ENCODE measurements around the gene ERN1. TPM values are rescaled to one million over a fixed set of nuclear protein-coding genes. Genes with fewer than 3 reads are reported as not detected.
A peak's percentile ranks its signal among the peaks of the same experiment; 100 is the strongest.

The ERN1 gene
- total RNA-seq, 2 donors from 2014 or later: 131 TPM

GRCh38 chr17:64084940-64085649 is 44.8 kb downstream of the ERN1 start:
- Mint-ChIP-seq H3K4me3 (no peak overlapping the region), H3K4me1 (ENCODE audit: low read depth in 2 of 2) (peaks cover 26 to 34% of the 10 kb centered on the region in 2 donors), H3K27ac (no peak overlapping the region), H3K27me3 (no peaks in the 10 kb centered on the region), H3K36me3 (peaks cover 6% of the 10 kb centered on the region), H3K9me3 (no peaks in the 10 kb centered on the region)
- no peak for ATAC-seq
- DNase-seq (ENCODE audit: low spot score): no peak

GRCh38 chr17:64084086-64084939 is 45.6 kb downstream of the ERN1 start:
- Mint-ChIP-seq H3K36me3 (peaks cover 6% of the 10 kb centered on the region), H3K27me3 (no peaks in the 10 kb centered on the region), H3K4me1 (ENCODE audit: low read depth in 2 of 2) (peaks cover 25 to 31% of the 10 kb centered on the region in 2 donors), H3K4me3 (no peak overlapping the region), H3K27ac (no peak overlapping the region), H3K9me3 (no peaks in the 10 kb centered on the region)
- ATAC-seq: no peak
- DNase-seq (ENCODE audit: low spot score): no peak

GRCh38 chr17:64083563-64084085 is 46.3 kb downstream of the ERN1 start:
- Mint-ChIP-seq H3K27me3 (no peaks in the 10 kb centered on the region), H3K9me3 (no peaks in the 10 kb centered on the region), H3K27ac (no peak overlapping the region), H3K4me3 (no peak overlapping the region), H3K4me1 (ENCODE audit: low read depth in 2 of 2) (peaks cover 24 to 29% of the 10 kb centered on the region in 2 donors), H3K36me3 (peaks cover 6% of the 10 kb centered on the region)
- DNase-seq (ENCODE audit: low spot score) (no peak), ATAC-seq (no peak)

- Mint-ChIP-seq H3K27ac (no peak overlapping the region), H3K36me3 (peaks cover 9% of the 10 kb centered on the region), H3K27me3 (no peaks in the 10 kb centered on the region), H3K9me3 (no peaks in the 10 kb centered on the region), H3K4me1 (ENCODE audit: low read depth in 2 of 2) (peaks cover 21 to 24% of the 10 kb centered on the region in 2 donors), H3K4me3 (peak overlapping the region; percentile 78)
- DNase-seq (ENCODE audit: low spot score): no peak
- ATAC-seq: no peak
Measured at GRCh38 chr17:64083093-64083492, 46.9 kb downstream of the ERN1 start.

- no peak overlapping the region for H3K27ac Mint-ChIP-seq
Measured at GRCh38 chr17:64081802-64082799, 47.8 kb downstream of the ERN1 start.

GRCh38 chr17:64080174-64080618 is 49.7 kb downstream of the ERN1 start:
- no peak for DNase-seq (ENCODE audit: low spot score)
- no peak for ATAC-seq
- Mint-ChIP-seq H3K9me3 (no peaks in the 10 kb centered on the region), H3K27me3 (no peaks in the 10 kb centered on the region), H3K36me3 (peaks cover 18% of the 10 kb centered on the region), H3K4me1 (ENCODE audit: low read depth in 2 of 2) (peaks cover 27 to 36% of the 10 kb centered on the region in 2 donors), H3K27ac (peak overlapping the region in 1 of 2 donors; percentile 82), H3K4me3 (no peak overlapping the region)

More at GRCh38 chr17:64081802-64082799, 47.8 kb downstream of the ERN1 start:
- H3K4me3 Mint-ChIP-seq: peak overlapping the region; percentile 78
- no peak for DNase-seq (ENCODE audit: low spot score)
- H3K36me3 Mint-ChIP-seq: peaks cover 14% of the 10 kb centered on the region
- H3K9me3 Mint-ChIP-seq: no peaks in the 10 kb centered on the region
- peaks cover 20 to 24% of the 10 kb centered on the region in 2 donors for H3K4me1 Mint-ChIP-seq (ENCODE audit: low read depth in 2 of 2)
- peak; percentile 78 to 87 for ATAC-seq
- no peaks in the 10 kb centered on the region for H3K27me3 Mint-ChIP-seq

- H3K27me3 Mint-ChIP-seq: no peaks in the 10 kb centered on the region
- H3K9me3 Mint-ChIP-seq: no peaks in the 10 kb centered on the region
- H3K4me3 Mint-ChIP-seq: peak overlapping the region; percentile 40
- H3K4me1 Mint-ChIP-seq (ENCODE audit: low read depth in 2 of 2): peaks cover 32 to 35% of the 10 kb centered on the region in 2 donors
- peaks cover 22% of the 10 kb centered on the region for H3K36me3 Mint-ChIP-seq
- DNase-seq (ENCODE audit: low spot score): no peak
- peak; percentile 45 to 70 for ATAC-seq
- H3K27ac Mint-ChIP-seq: peak overlapping the region; percentile 63 to 82
Measured at GRCh38 chr17:64077379-64077778, 52.6 kb downstream of the ERN1 start.

- H3K27me3 Mint-ChIP-seq: no peaks in the 10 kb centered on the region
- H3K9me3 Mint-ChIP-seq: peaks cover 1% of the 10 kb centered on the region
- no peak for DNase-seq (ENCODE audit: low spot score)
- peaks cover 25% of the 10 kb centered on the region for H3K36me3 Mint-ChIP-seq
- H3K4me3 Mint-ChIP-seq: peak overlapping the region; percentile 23
- H3K27ac Mint-ChIP-seq: peak overlapping the region; percentile 63 to 82
- no peak for ATAC-seq
- H3K4me1 Mint-ChIP-seq (ENCODE audit: low read depth in 2 of 2): peaks cover 31 to 32% of the 10 kb centered on the region in 2 donors
Measured at GRCh38 chr17:64075913-64076312, 54.0 kb downstream of the ERN1 start.

- H3K4me1 Mint-ChIP-seq (ENCODE audit: low read depth in 2 of 2): peaks cover 23 to 28% of the 10 kb centered on the region in 2 donors
- DNase-seq (ENCODE audit: low spot score): no peak
- H3K4me3 Mint-ChIP-seq: no peak overlapping the region
- no peaks in the 10 kb centered on the region for H3K27me3 Mint-ChIP-seq
- ATAC-seq: no peak
- peak overlapping the region; percentile 63 to 82 for H3K27ac Mint-ChIP-seq
- peaks cover 29% of the 10 kb centered on the region for H3K36me3 Mint-ChIP-seq
- H3K9me3 Mint-ChIP-seq: peaks cover 4% of the 10 kb centered on the region
Measured at GRCh38 chr17:64074704-64075426, 55.1 kb downstream of the ERN1 start.

GRCh38 chr17:64073771-64074703 is 55.9 kb downstream of the ERN1 start:
- Mint-ChIP-seq H3K36me3 (peaks cover 37% of the 10 kb centered on the region), H3K9me3 (peaks cover 4% of the 10 kb centered on the region)

GRCh38 chr17:64071111-64071510 is 58.8 kb downstream of the ERN1 start:
- ATAC-seq (no peak), DNase-seq (ENCODE audit: low spot score) (no peak)
- Mint-ChIP-seq H3K27me3 (no peaks in the 10 kb centered on the region), H3K4me3 (no peak overlapping the region), H3K27ac (peak overlapping the region; percentile 17 to 29), H3K36me3 (peaks cover 43% of the 10 kb centered on the region), H3K9me3 (peaks cover 9% of the 10 kb centered on the region), H3K4me1 (ENCODE audit: low read depth in 2 of 2) (peaks cover 37 to 41% of the 10 kb centered on the region in 2 donors)

More at GRCh38 chr17:64073771-64074703, 55.9 kb downstream of the ERN1 start:
- Mint-ChIP-seq H3K4me1 (ENCODE audit: low read depth in 2 of 2) (peaks cover 23 to 28% of the 10 kb centered on the region in 2 donors), H3K27me3 (no peaks in the 10 kb centered on the region), H3K4me3 (no peak overlapping the region), H3K27ac (peak overlapping the region; percentile 14 to 74)
- ATAC-seq (no peak), DNase-seq (ENCODE audit: low spot score) (no peak)
